GM18502 (cell line): ENCODE data around the gene DDX31.

Source experiments
- ATAC-seq: cut with Tn5 transposase; IDR thresholded peaks from one replicate; pipeline ENCODE4 v1.9.1; 2021; ENCODE audit warnings: mild to moderate bottlenecking; ENCODE audit not compliant: unreplicated experiment, poor library complexity

Gene DDX31

DNA sequence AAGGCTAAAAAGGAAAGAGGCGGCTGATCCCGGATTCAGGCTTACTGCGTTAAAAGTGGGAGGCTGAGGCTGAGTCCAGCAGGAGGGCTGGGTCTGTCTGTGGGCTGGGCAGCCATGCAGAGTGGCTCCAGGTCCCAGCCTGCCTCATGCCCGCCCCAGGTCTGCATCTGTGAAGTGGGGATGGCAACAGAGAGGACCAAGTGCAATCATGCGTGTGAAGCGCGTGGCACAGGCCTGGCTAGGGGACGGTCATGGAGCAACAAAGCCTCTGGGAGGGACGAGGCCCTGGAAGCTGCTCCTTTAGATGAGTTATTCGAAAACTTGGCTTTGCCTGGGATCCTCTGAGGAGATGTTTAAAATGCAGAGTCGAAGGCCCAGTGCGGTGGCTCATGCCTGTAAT lies 117.7 kb downstream of the DDX31 start:
- no peak for ATAC-seq

DNA sequence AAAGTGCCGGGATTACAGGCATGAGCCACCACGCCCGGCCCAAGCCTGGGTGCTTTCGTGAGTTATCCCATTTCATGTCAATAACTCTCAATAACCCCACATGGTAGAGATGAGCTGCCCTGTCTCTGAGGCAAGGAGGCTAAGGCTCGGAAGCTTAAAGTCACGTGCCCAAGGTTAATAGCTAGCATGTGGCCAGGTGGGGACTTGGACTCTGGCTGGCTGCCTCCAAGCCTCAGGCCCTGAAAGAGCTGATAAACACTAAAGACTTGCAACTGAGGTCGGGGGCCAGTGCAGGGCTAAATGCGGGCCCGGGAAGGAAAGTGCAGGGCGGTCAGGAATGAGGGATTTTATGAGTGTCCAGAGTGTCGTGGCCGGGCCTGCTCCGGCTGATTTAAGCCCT lies 118.2 kb downstream of the DDX31 start:
- ATAC-seq = no peak

- no peak for ATAC-seq
Observed at GRCh38 chr9:132548751-132549640, 120.8 kb downstream of the DDX31 start.

DNA sequence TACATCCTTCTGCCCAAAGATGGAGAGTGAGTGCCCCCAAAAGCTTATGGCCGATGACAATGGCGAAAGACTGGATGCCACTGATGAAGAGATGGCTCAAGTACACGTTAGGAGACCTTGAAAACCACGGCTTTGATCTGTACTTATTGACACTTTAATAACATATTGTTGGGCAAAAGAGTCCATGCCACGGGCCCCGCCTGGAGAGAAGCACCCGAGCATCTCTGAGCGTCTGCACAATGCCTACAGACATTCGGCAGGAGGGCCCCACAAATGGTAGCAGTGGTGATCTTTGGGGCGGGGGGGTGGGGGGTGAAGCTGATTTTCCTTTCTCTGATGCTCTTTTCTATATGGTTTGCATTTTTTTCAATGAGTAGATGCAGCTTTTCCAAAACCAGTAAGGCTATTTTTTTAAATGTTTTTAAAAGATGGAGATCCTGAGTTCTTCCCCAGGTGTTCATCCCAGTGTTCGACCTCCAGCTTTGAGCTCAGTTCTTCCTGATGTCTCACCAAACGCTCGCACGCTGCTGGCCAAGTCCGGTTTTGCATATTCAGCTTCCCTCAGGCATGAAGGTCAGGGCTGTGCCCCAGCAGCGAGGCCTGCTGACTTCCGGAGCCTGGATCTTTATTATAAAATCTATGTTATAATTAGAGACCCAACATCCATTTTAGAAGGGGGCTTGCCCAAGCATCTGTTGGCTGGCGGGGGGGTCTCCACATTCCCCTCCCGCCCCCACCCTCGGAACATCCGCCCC lies 121.6 kb downstream of the DDX31 start:
- ATAC-seq = no peak

- no peak for ATAC-seq
Observed at GRCh38 chr9:132547436-132547835, 122.3 kb downstream of the DDX31 start.

DNA sequence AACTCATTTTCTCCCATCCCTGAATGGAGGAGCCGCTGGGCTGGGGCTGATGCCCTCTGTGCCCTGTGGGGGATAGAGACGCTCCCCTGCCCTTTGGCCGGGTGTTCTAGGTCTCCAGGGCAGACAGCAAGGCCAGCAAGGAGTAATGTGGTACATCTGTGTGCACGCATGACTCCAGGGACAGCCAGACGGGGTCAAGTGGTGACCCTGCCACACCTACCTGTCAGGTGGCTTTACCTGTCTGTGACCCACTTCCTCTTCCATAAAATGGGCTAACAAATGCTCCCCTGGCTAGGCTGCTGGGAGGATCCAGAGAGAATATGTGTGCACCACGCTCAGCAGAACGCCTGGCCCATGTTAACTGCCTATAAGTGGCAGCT lies 122.7 kb downstream of the DDX31 start:
- no peak for ATAC-seq

GRCh38 chr9:132546148-132547051 lies 123.4 kb downstream of the DDX31 start:
- ATAC-seq = no peak

- no peak for ATAC-seq
Observed at GRCh38 chr9:132545578-132545977, 124.2 kb downstream of the DDX31 start.

DNA sequence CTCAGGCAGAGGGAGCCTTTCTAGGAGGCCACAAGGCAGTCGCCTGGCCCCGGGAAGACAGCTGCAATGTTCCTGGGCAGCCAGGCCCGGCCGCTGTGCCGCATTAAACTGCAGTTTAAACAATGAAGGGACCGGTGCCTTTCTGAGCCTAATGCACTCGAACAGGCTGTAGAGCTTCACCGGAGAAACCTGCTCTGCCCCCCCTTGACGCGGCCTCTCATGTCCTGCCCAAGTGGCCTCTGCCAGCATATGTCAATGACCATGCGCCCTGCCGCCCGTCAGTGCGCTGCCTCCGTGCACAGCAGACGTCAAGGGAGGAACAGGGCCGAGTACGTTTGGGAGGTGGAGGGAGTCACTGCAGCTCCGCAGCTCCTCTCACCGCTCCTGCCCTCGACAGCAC lies 125.8 kb downstream of the DDX31 start:
- no peak for ATAC-seq

DNA sequence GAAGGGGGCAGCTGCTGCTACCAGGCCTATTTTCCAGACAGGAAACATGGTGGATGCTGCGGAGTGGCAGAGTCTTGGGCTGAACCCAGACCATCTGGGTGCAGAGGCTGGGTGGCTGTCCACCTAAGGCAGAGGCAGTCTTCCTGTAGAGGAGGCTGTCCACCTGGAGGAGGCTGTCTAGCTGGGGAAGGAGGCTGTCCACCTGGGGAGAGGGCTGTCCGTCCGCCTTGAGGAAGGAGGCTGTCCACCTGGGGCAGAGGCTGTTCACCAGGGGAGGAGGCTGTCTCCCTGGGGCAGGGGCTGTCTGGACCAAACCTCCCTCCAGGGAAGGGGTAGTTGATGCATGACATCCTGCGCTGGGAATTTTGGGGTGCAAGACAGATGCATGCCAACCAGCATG lies 126.5 kb downstream of the DDX31 start:
- ATAC-seq = no peak
